NCI-H1105 treated with DMSO at 0.1 percent for 48 hours (cell line): ENCODE data around the gene PLXNA2.
A peak's percentile ranks its signal among the peaks of the same experiment; 100 is the strongest.

Experiments
- DNase-seq: peaks from one replicate; lab custom pipeline; 2025; lab: John Stamatoyannopoulos, UW

Gene PLXNA2

GRCh38 chr1:208243967-208244916, at the start of gene PLXNA2:
Gene PLXNA2, minus strand, starts transcription at chr1:208244384. Its CDS starts 26,462 bp downstream, at chr1:208217922.
- peak; percentile 84 for DNase-seq

GRCh38 chr1:208292908-208293307, 48.7 kb upstream of the PLXNA2 start:
- DNase-seq: no peak

- DNase-seq: peak; percentile 22
These were observed 47.9 kb upstream of the PLXNA2 start for GRCh38 chr1:208291923-208292711.

- DNase-seq: no peak
These were observed 46.9 kb upstream of the PLXNA2 start for GRCh38 chr1:208291129-208291528.

GRCh38 chr1:208289716-208290115, 45.5 kb upstream of the PLXNA2 start:
- no peak for DNase-seq

- no peak for DNase-seq
These were observed 44.3 kb upstream of the PLXNA2 start for GRCh38 chr1:208288495-208288894.

- no peak for DNase-seq
These were observed 36.7 kb upstream of the PLXNA2 start for GRCh38 chr1:208280681-208281450.

GRCh38 chr1:208279826-208280588, 35.8 kb upstream of the PLXNA2 start:
- DNase-seq: no peak

- DNase-seq: no peak
These were observed 34.5 kb upstream of the PLXNA2 start for GRCh38 chr1:208278638-208279037.

GRCh38 chr1:208276757-208277435, 32.7 kb upstream of the PLXNA2 start:
- DNase-seq: no peak

- DNase-seq: no peak
These were observed 30.9 kb upstream of the PLXNA2 start for GRCh38 chr1:208275083-208275482.

GRCh38 chr1:208273386-208274017, 29.3 kb upstream of the PLXNA2 start:
- no peak for DNase-seq

- DNase-seq: no peak
These were observed 28.5 kb upstream of the PLXNA2 start for GRCh38 chr1:208272713-208273112.

GRCh38 chr1:208272311-208272710, 28.1 kb upstream of the PLXNA2 start:
- no peak for DNase-seq

- DNase-seq: no peak
These were observed 27.1 kb upstream of the PLXNA2 start for GRCh38 chr1:208271236-208271635.

- peak; percentile 91 for DNase-seq
These were observed 26.5 kb upstream of the PLXNA2 start for GRCh38 chr1:208270651-208271141.

GRCh38 chr1:208269338-208269666, 25.1 kb upstream of the PLXNA2 start:
- DNase-seq: no peak

GRCh38 chr1:208268541-208269337, 24.6 kb upstream of the PLXNA2 start:
- no peak for DNase-seq

GRCh38 chr1:208265525-208265924, 21.3 kb upstream of the PLXNA2 start:
- no peak for DNase-seq

GRCh38 chr1:208265122-208265469, 20.9 kb upstream of the PLXNA2 start:
- no peak for DNase-seq
